Measurements from ENCODE around the gene ZFP69B.

Gene ZFP69B

GRCh38 chr1:40422630-40423263 is 27.5 kb upstream of the ZFP69B start:
- Histone ChIP-seq H2AFZ (ENCODE audit: low read length) (no peak overlapping the region), H3K36me3 (ENCODE audit: insufficient read depth, low read length) (peaks cover 31% of the 10 kb centered on the region), H3F3A (ENCODE audit: insufficient read depth, low read length) (no peaks in the 10 kb centered on the region), H3K9me3 (ENCODE audit: low read length) (no peaks in the 10 kb centered on the region), H3K79me2 (ENCODE audit: insufficient read depth, low read length) (no peaks in the 10 kb centered on the region), H3K9ac (ENCODE audit: low read length) (no peak overlapping the region), H3K4me2 (ENCODE audit: low read length) (no peak overlapping the region), H3K4me1 (ENCODE audit: insufficient read depth, low read length, severe bottlenecking) (no peaks in the 10 kb centered on the region), H3K27me3 (ENCODE audit: insufficient read depth, low read length) (no peaks in the 10 kb centered on the region), H4K20me1 (ENCODE audit: insufficient read depth, low read length) (no peaks in the 10 kb centered on the region), H3K27ac (ENCODE audit: low read depth, low read length, poor library complexity, severe bottlenecking) (no peak overlapping the region), H3K4me3 (ENCODE audit: low read depth, low read length, poor library complexity, severe bottlenecking) (no peak overlapping the region), H3K9me2 (ENCODE audit: low read depth, low read length) (no peaks in the 10 kb centered on the region)
- TF ChIP-seq CTCF (IDR thresholded peaks at IDR 0.05; ENCODE audit: low read length) (no peak), EZH2 (IDR thresholded peaks at IDR 0.05; ENCODE audit: borderline replicate concordance, low read length) (no peak)

GRCh38 chr1:40423264-40423642 is 27.0 kb upstream of the ZFP69B start:
- H3K36me3 ChIP-seq (ENCODE audit: insufficient read depth, low read length), result peaks cover 26% of the 10 kb centered on the region
- no peaks in the 10 kb centered on the region for H3K27me3 ChIP-seq (ENCODE audit: insufficient read depth, low read length)
- H3K4me1 ChIP-seq (ENCODE audit: insufficient read depth, low read length, severe bottlenecking), result no peaks in the 10 kb centered on the region
- TF ChIP-seq CTCF (IDR thresholded peaks at IDR 0.05; ENCODE audit: low read length) (no peak), EZH2 (IDR thresholded peaks at IDR 0.05; ENCODE audit: borderline replicate concordance, low read length) (no peak)
- no peaks in the 10 kb centered on the region for H3F3A ChIP-seq (ENCODE audit: insufficient read depth, low read length)
- H3K4me3 ChIP-seq (ENCODE audit: low read depth, low read length, poor library complexity, severe bottlenecking), result no peak overlapping the region
- no peaks in the 10 kb centered on the region for H3K9me2 ChIP-seq (ENCODE audit: low read depth, low read length)
- H2AFZ ChIP-seq (ENCODE audit: low read length), result no peak overlapping the region
- no peaks in the 10 kb centered on the region for H4K20me1 ChIP-seq (ENCODE audit: insufficient read depth, low read length)
- no peak overlapping the region for H3K9ac ChIP-seq (ENCODE audit: low read length)
- H3K9me3 ChIP-seq (ENCODE audit: low read length), result no peaks in the 10 kb centered on the region
- no peak overlapping the region for H3K4me2 ChIP-seq (ENCODE audit: low read length)
- no peak overlapping the region for H3K27ac ChIP-seq (ENCODE audit: low read depth, low read length, poor library complexity, severe bottlenecking)
- H3K79me2 ChIP-seq (ENCODE audit: insufficient read depth, low read length), result no peaks in the 10 kb centered on the region

- H3K27ac ChIP-seq (ENCODE audit: low read depth, low read length, poor library complexity, severe bottlenecking), result no peak overlapping the region
These were observed 26.2 kb upstream of the ZFP69B start for GRCh38 chr1:40423951-40424618.

More at GRCh38 chr1:40423951-40424618, 26.2 kb upstream of the ZFP69B start:
- Histone ChIP-seq H2AFZ (ENCODE audit: low read length) (no peak overlapping the region), H3K4me2 (ENCODE audit: low read length) (no peak overlapping the region), H3K36me3 (ENCODE audit: insufficient read depth, low read length) (peaks cover 18% of the 10 kb centered on the region; the same call in 1 of the 2 replicates), H3K79me2 (ENCODE audit: insufficient read depth, low read length) (no peaks in the 10 kb centered on the region), H3K9ac (ENCODE audit: low read length) (no peak overlapping the region), H3K27me3 (ENCODE audit: insufficient read depth, low read length) (no peaks in the 10 kb centered on the region), H3F3A (ENCODE audit: insufficient read depth, low read length) (no peaks in the 10 kb centered on the region), H3K4me1 (ENCODE audit: insufficient read depth, low read length, severe bottlenecking) (no peaks in the 10 kb centered on the region), H3K9me3 (ENCODE audit: low read length) (no peaks in the 10 kb centered on the region), H4K20me1 (ENCODE audit: insufficient read depth, low read length) (no peaks in the 10 kb centered on the region), H3K4me3 (ENCODE audit: low read depth, low read length, poor library complexity, severe bottlenecking) (no peak overlapping the region), H3K9me2 (ENCODE audit: low read depth, low read length) (no peaks in the 10 kb centered on the region)
- TF ChIP-seq CTCF (IDR thresholded peaks at IDR 0.05; ENCODE audit: low read length) (no peak), EZH2 (IDR thresholded peaks at IDR 0.05; ENCODE audit: borderline replicate concordance, low read length) (no peak)
